Peyer's patch (tissue), 4 donors: ENCODE results near the gene CACYBP.

Experiments used
- POLR2A ChIP-seq, 2 donors: fragments of 450-650 bp; IDR thresholded peaks; one replicate each; pipeline ENCODE4 v1.5.1; 2017; ENCODE audit warnings: antibody characterized with exemption in 2 of 2, mild to moderate bottlenecking in 2 of 2, moderate library complexity in 2 of 2
- TF ChIP-seq, protein P1 (sequence below), 6 experiments: fragments of 450-650 bp in 4 of 6; fragments of 200-600 bp in 2 of 6; sonication (generic) in 1 of 6; IDR thresholded peaks; one replicate each; pipeline ENCODE4 v1.5.1; 2017 to 2019; ENCODE audit warnings: antibody characterized with exemption in 6 of 6, mild to moderate bottlenecking in 3 of 6, moderate library complexity in 1 of 6

DNA sequence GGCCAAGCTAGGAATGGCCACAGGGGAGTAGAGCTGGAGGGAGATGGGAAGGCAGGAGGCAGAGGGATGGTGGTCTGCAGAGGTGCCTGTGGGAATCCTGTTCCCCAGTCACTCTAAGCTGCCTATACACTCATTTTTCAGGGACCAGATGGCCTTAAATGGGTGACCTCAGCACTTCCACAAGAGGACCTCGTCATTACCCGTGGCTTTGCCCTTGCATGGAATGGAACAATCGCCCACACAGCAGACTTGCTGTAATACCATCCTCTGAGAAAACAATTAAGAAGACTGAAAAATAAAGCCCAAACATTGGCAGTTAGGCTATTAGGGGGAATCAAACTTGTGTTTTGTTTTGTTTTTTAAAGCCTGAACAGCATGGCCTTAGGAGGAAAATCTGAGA, 55.0 kb downstream of the CACYBP start:
- TF ChIP-seq, protein P1, sequence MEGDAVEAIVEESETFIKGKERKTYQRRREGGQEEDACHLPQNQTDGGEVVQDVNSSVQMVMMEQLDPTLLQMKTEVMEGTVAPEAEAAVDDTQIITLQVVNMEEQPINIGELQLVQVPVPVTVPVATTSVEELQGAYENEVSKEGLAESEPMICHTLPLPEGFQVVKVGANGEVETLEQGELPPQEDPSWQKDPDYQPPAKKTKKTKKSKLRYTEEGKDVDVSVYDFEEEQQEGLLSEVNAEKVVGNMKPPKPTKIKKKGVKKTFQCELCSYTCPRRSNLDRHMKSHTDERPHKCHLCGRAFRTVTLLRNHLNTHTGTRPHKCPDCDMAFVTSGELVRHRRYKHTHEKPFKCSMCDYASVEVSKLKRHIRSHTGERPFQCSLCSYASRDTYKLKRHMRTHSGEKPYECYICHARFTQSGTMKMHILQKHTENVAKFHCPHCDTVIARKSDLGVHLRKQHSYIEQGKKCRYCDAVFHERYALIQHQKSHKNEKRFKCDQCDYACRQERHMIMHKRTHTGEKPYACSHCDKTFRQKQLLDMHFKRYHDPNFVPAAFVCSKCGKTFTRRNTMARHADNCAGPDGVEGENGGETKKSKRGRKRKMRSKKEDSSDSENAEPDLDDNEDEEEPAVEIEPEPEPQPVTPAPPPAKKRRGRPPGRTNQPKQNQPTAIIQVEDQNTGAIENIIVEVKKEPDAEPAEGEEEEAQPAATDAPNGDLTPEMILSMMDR (IDR thresholded peaks at IDR 0.05) = no peak
- TF ChIP-seq POLR2A (IDR thresholded peaks at IDR 0.05) = no peak
